Measurements from ENCODE around the gene FILIP1L. TPM values are rescaled to one million over a fixed set of nuclear protein-coding genes. Genes with fewer than 3 reads are reported as not detected.
A peak's percentile ranks its signal among the peaks of the same experiment; 100 is the strongest.

FILIP1L gene
- total and polyA plus RNA-seq, 2 of the 13 experiments (the other 11 are each of a cell fraction or from before 2014, with no cell fraction given): 8.1 to 187 TPM

GRCh38 chr3:100075851-100076730, 38.2 kb downstream of the FILIP1L start (continued):
- TF ChIP-seq ZSCAN5A (CRISPR knock-in tag; IDR thresholded peaks at IDR 0.05; ENCODE audit: borderline replicate concordance) (no peak), TEAD3 (CRISPR knock-in tag; optimal IDR thresholded peaks at IDR 0.05; ENCODE audit: borderline replicate concordance) (peak; percentile 81), SETDB1 (CRISPR knock-in tag; IDR thresholded peaks at IDR 0.05; ENCODE audit: borderline replicate concordance) (no peak), ZBTB42 (CRISPR knock-in tag; IDR thresholded peaks at IDR 0.05) (no peak), ZNF552 (CRISPR knock-in tag; IDR thresholded peaks at IDR 0.05; ENCODE audit: borderline replicate concordance) (no peak), SMYD3 (CRISPR knock-in tag; IDR thresholded peaks at IDR 0.05) (no peak), NFE2 (CRISPR knock-in tag; IDR thresholded peaks at IDR 0.05) (no peak), MEIS1 (CRISPR knock-in tag; IDR thresholded peaks at IDR 0.05; ENCODE audit: borderline replicate concordance) (no peak), ZNF235 (CRISPR knock-in tag; IDR thresholded peaks at IDR 0.05; ENCODE audit: borderline replicate concordance) (no peak), ZBTB37 (CRISPR knock-in tag; IDR thresholded peaks at IDR 0.05) (no peak), ZBTB2 (CRISPR knock-in tag; IDR thresholded peaks at IDR 0.05; ENCODE audit: low read depth) (no peak), DBP (CRISPR knock-in tag; IDR thresholded peaks at IDR 0.05; ENCODE audit: not compliant biosample characterization) (no peak), XBP1 (CRISPR knock-in tag; IDR thresholded peaks at IDR 0.05) (no peak), ZNF589 (CRISPR knock-in tag; conservative IDR thresholded peaks at IDR 0.05) (no peak)
- TF ChIP-seq, protein P1, sequence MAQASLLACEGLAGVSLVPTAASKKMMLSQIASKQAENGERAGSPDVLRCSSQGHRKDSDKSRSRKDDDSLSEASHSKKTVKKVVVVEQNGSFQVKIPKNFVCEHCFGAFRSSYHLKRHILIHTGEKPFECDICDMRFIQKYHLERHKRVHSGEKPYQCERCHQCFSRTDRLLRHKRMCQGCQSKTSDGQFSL (CRISPR knock-in tag; IDR thresholded peaks at IDR 0.05): no peak
- TF ChIP-seq, protein P2, sequence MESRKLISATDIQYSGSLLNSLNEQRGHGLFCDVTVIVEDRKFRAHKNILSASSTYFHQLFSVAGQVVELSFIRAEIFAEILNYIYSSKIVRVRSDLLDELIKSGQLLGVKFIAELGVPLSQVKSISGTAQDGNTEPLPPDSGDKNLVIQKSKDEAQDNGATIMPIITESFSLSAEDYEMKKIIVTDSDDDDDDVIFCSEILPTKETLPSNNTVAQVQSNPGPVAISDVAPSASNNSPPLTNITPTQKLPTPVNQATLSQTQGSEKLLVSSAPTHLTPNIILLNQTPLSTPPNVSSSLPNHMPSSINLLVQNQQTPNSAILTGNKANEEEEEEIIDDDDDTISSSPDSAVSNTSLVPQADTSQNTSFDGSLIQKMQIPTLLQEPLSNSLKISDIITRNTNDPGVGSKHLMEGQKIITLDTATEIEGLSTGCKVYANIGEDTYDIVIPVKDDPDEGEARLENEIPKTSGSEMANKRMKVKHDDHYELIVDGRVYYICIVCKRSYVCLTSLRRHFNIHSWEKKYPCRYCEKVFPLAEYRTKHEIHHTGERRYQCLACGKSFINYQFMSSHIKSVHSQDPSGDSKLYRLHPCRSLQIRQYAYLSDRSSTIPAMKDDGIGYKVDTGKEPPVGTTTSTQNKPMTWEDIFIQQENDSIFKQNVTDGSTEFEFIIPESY (CRISPR knock-in tag; IDR thresholded peaks at IDR 0.05): no peak
- TF ChIP-seq, protein P3, sequence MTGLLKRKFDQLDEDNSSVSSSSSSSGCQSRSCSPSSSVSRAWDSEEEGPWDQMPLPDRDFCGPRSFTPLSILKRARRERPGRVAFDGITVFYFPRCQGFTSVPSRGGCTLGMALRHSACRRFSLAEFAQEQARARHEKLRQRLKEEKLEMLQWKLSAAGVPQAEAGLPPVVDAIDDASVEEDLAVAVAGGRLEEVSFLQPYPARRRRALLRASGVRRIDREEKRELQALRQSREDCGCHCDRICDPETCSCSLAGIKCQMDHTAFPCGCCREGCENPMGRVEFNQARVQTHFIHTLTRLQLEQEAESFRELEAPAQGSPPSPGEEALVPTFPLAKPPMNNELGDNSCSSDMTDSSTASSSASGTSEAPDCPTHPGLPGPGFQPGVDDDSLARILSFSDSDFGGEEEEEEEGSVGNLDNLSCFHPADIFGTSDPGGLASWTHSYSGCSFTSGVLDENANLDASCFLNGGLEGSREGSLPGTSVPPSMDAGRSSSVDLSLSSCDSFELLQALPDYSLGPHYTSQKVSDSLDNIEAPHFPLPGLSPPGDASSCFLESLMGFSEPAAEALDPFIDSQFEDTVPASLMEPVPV (CRISPR knock-in tag; IDR thresholded peaks at IDR 0.05): no peak
- TF ChIP-seq, protein P4, sequence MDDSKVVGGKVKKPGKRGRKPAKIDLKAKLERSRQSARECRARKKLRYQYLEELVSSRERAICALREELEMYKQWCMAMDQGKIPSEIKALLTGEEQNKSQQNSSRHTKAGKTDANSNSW (CRISPR knock-in tag; IDR thresholded peaks at IDR 0.05; ENCODE audit: borderline replicate concordance): no peak

Measured in HepG2 (cell line).